Suppressor macrophage treated with lipopolysaccharide for 4 hours (primary cell): ENCODE results near the gene PIP4K2A.
"Not testable (repeated sequence)": the region's sequence is repeated elsewhere in the genome, so short reads cannot be mapped to it uniquely, and the experiment has no call there.

ENCODE experiments used
- DNase-seq: peaks from one replicate; pipeline ENCODE4 v3.0.0-alpha.2; 2020

PIP4K2A gene

GRCh38 chr10:22714479-22715289 is at the start of gene PIP4K2A:
Gene PIP4K2A, minus strand, starts transcription at chr10:22714578. Its CDS starts 252 bp downstream, at chr10:22714326.
- peak; percentile 92 for DNase-seq

- DNase-seq = peak; percentile 34
Observed at GRCh38 chr10:22761569-22762220, 47.3 kb upstream of the PIP4K2A start.

- no peak for DNase-seq
Observed at GRCh38 chr10:22760025-22760424, 45.6 kb upstream of the PIP4K2A start.

- DNase-seq = no peak
Observed at GRCh38 chr10:22758867-22759266, 44.5 kb upstream of the PIP4K2A start.

GRCh38 chr10:22754296-22754695 is 39.9 kb upstream of the PIP4K2A start:
- peak; percentile 16 for DNase-seq

- no peak for DNase-seq
Observed at GRCh38 chr10:22753786-22754185, 39.4 kb upstream of the PIP4K2A start.

- no peak for DNase-seq
Observed at GRCh38 chr10:22752272-22752889, 38.0 kb upstream of the PIP4K2A start.

- DNase-seq = no peak
Observed at GRCh38 chr10:22750131-22750530, 35.8 kb upstream of the PIP4K2A start.

GRCh38 chr10:22744858-22745257 is 30.5 kb upstream of the PIP4K2A start:
- not testable (repeated sequence) for DNase-seq

GRCh38 chr10:22742678-22743077 is 28.3 kb upstream of the PIP4K2A start:
- peak; percentile 71 for DNase-seq

- not testable (repeated sequence) for DNase-seq
Observed at GRCh38 chr10:22741631-22742030, 27.3 kb upstream of the PIP4K2A start.

GRCh38 chr10:22740180-22740579 is 25.8 kb upstream of the PIP4K2A start:
- DNase-seq = no peak

GRCh38 chr10:22737587-22737986 is 23.2 kb upstream of the PIP4K2A start:
- DNase-seq = peak; percentile 73

- no peak for DNase-seq
Observed at GRCh38 chr10:22736134-22736533, 21.8 kb upstream of the PIP4K2A start.

GRCh38 chr10:22733992-22734391 is 19.6 kb upstream of the PIP4K2A start:
- DNase-seq = no peak

- no peak for DNase-seq
Observed at GRCh38 chr10:22727663-22728062, 13.3 kb upstream of the PIP4K2A start.

GRCh38 chr10:22727112-22727511 is 12.7 kb upstream of the PIP4K2A start:
- no peak for DNase-seq

GRCh38 chr10:22724773-22725172 is 10.4 kb upstream of the PIP4K2A start:
- peak; percentile 29 for DNase-seq

- DNase-seq = no peak
Observed at GRCh38 chr10:22723783-22724182, 9.4 kb upstream of the PIP4K2A start.

GRCh38 chr10:22723343-22723779 is 9.0 kb upstream of the PIP4K2A start:
- DNase-seq = peak; percentile 75

GRCh38 chr10:22722626-22723169 is 8.3 kb upstream of the PIP4K2A start:
- no peak for DNase-seq

GRCh38 chr10:22720667-22721066 is 6.3 kb upstream of the PIP4K2A start:
- no peak for DNase-seq

GRCh38 chr10:22719406-22720042 is 5.1 kb upstream of the PIP4K2A start:
- no peak for DNase-seq
